Measurements from ENCODE around the gene VIPR2. TPM values are rescaled to one million over a fixed set of nuclear protein-coding genes. Genes with fewer than 3 reads are reported as not detected.

Gene VIPR2
- total RNA-seq, 4 donors from 2014 or later: 0.33 to 0.56 TPM; not detected in 2

- DNase-seq: no peak
- 88 to 94% methylated on average over 5 of the region's 5 CpGs for WGBS, 2 donors
- H3K4me1 ChIP-seq: peaks cover 7 to 19% of the 10 kb centered on the region in 2 donors
- H3K27ac ChIP-seq: no peak overlapping the region
- no peak overlapping the region for H3K4me3 ChIP-seq (replicated peaks in 1 of 3)
- no peaks in the 10 kb centered on the region for H3K9me3 ChIP-seq
- TF ChIP-seq POLR2A (IDR thresholded peaks at IDR 0.05): no peak
- TF ChIP-seq CTCF (IDR thresholded peaks at IDR 0.05): no peak
- peaks cover 10% of the 10 kb centered on the region for H3K27me3 ChIP-seq
- intact Hi-C loops (cut with DNase I): no loop called here
- H3K36me3 ChIP-seq: no peaks in the 10 kb centered on the region
Measured at GRCh38 chr7:159142199-159142598, 2.5 kb downstream of the VIPR2 start.

DNA sequence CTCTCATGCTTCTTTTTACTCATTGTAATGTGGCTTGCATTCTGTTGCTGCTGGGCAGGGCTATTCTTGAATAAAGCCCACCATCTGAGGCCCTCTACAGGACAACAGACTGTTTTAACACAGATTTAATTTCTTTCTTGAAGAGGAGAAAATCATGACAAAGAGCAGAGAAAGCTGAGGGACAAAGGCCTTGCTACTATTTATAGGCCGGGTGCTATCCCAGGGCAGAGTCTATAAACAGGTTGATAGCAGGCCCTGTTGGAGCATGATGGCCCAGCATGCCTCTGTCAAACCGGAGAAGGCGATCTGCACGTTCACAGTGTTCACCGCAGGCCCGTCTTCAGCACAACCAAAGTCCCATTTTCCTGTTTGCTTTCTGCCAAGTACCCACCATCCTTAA lies 3.0 kb downstream of the VIPR2 start:
- no peak for DNase-seq
- 82 to 84% methylated on average over 6 of the region's 6 CpGs for WGBS, 2 donors
- peaks cover 7 to 19% of the 10 kb centered on the region in 2 donors for H3K4me1 ChIP-seq
- H3K36me3 ChIP-seq: no peaks in the 10 kb centered on the region
- TF ChIP-seq POLR2A (IDR thresholded peaks at IDR 0.05) (no peak), CTCF (IDR thresholded peaks at IDR 0.05) (no peak)
- no peak overlapping the region for H3K27ac ChIP-seq
- intact Hi-C loops (cut with DNase I): no loop called here
- H3K9me3 ChIP-seq: no peaks in the 10 kb centered on the region
- H3K27me3 ChIP-seq: peaks cover 10% of the 10 kb centered on the region
- no peak overlapping the region for H3K4me3 ChIP-seq (replicated peaks in 1 of 3)

DNA sequence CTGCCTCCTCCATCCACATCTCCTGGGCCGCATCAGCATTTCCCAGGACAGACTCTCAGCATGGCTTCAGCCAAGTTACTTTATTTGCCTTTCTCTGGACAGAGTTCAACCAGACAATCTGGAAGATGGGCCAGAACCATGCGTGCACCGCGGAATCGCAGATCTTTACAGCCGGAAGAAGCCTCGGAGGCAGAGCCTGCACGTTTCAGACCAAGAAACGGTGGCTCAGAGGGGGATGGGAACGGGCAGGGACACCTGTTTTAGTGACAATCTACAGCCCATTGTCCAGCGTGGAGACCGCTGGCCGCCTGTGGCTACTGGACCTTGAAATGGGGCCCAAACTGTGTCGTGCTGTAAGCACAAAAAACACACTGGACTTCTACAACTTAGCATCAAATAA lies 3.5 kb downstream of the VIPR2 start:
- intact Hi-C loops (cut with DNase I): no loop called here
- DNase-seq: no peak
- H3K9me3 ChIP-seq: no peaks in the 10 kb centered on the region
- no peak overlapping the region for H3K4me3 ChIP-seq (replicated peaks in 1 of 3)
- H3K36me3 ChIP-seq: no peaks in the 10 kb centered on the region
- peaks cover 7 to 19% of the 10 kb centered on the region in 2 donors for H3K4me1 ChIP-seq
- no peak overlapping the region for H3K27ac ChIP-seq
- TF ChIP-seq CTCF (IDR thresholded peaks at IDR 0.05) (no peak), POLR2A (IDR thresholded peaks at IDR 0.05) (no peak)
- H3K27me3 ChIP-seq: peaks cover 10% of the 10 kb centered on the region
- WGBS, 2 donors: 81 to 91% methylated on average over 14 of the region's 14 CpGs

GRCh38 chr7:159140170-159140910 lies 4.3 kb downstream of the VIPR2 start:
- H3K27ac ChIP-seq: no peak overlapping the region
- H3K4me1 ChIP-seq: peaks cover 7 to 17% of the 10 kb centered on the region in 2 donors
- H3K36me3 ChIP-seq: no peaks in the 10 kb centered on the region
- intact Hi-C loops (cut with DNase I): no loop called here
- 87 to 90% methylated on average over 23 of the region's 23 CpGs for WGBS, 2 donors
- DNase-seq: no peak
- TF ChIP-seq POLR2A (IDR thresholded peaks at IDR 0.05): no peak
- TF ChIP-seq CTCF (IDR thresholded peaks at IDR 0.05): no peak
- H3K27me3 ChIP-seq: peaks cover 10% of the 10 kb centered on the region
- H3K9me3 ChIP-seq: no peaks in the 10 kb centered on the region
- no peak overlapping the region for H3K4me3 ChIP-seq (replicated peaks in 1 of 3)

GRCh38 chr7:159139639-159140038 lies 5.0 kb downstream of the VIPR2 start:
- Histone ChIP-seq H3K9me3 (no peaks in the 10 kb centered on the region), H3K36me3 (no peaks in the 10 kb centered on the region), H3K27me3 (peaks cover 10% of the 10 kb centered on the region), H3K4me3 (replicated peaks in 1 of 3) (no peak overlapping the region), H3K27ac (no peak overlapping the region), H3K4me1 (peaks cover 7 to 11% of the 10 kb centered on the region in 2 donors)
- DNase-seq: no peak
- no peak for TF ChIP-seq CTCF (IDR thresholded peaks at IDR 0.05)
- no peak for TF ChIP-seq POLR2A (IDR thresholded peaks at IDR 0.05)
- 89 to 92% methylated on average over 10 of the region's 10 CpGs for WGBS, 2 donors
- intact Hi-C loops (cut with DNase I): no loop called here
